SHP77 (cell line): ENCODE results near the gene TTC28.
"Not testable (repeated sequence)": the region's sequence is repeated elsewhere in the genome, so short reads cannot be mapped to it uniquely, and the experiment has no call there.

Source experiments
- DNase-seq, 2 experiments: peaks; one replicate each; lab custom pipeline; 2025; lab: John Stamatoyannopoulos, UW

Gene TTC28

DNA sequence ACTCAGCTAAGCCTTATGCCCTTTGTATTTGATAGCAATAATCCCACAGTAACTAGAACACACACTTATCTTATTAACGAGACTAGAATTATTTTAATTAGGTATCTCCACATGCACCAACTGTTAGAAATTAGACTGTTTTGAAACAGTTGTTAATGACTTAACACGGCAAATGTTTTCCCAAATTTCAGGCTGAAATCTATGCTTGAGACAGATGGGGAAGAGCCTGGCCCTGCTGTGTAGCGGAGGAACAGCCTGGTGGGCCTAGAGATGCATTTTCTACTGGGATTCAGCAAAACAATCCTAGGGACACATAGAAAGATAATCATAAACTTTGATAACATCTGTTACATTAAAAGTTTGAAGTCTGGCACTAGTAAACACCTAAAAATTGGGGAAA is 273.4 kb downstream of the TTC28 start:
- DNase-seq, result no peak

DNA sequence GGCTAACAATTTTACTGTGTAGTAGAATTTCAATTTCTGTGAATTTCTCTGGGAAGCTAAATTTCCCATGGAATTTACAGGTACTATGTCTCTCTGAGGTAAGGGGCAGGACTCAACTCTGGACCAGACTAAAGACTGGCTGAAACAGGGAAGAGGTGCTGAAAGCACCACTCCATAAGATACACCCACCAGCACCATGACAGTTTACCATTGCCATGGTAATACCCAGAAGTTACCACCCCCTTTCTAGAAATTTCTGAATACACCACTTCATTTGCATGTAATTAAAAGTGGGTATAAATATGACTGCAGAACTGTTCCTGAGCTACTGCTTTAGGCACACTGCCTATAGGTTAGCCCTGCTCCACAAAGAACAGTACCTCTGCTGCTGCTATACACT is 274.1 kb downstream of the TTC28 start:
- DNase-seq, result no peak

DNA sequence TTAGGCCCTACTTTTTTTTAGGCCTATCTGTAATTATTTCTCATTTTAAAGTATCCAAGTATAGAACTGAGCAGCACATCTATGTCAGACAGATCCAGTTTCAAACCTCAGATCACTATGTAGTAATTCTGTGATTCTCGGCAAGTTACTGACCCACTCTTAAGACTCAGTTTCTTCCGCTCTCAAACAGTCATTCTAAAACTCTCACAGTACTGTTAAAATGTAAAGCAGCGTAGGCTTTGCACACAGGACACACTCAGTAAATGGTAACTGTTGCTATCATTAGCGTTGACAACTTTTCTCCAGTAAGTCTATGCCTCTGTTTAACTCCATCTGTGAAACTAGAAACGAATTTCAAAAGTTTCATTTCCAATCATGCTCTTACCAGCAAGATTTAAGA is 277.1 kb downstream of the TTC28 start:
- DNase-seq, result no peak

DNA sequence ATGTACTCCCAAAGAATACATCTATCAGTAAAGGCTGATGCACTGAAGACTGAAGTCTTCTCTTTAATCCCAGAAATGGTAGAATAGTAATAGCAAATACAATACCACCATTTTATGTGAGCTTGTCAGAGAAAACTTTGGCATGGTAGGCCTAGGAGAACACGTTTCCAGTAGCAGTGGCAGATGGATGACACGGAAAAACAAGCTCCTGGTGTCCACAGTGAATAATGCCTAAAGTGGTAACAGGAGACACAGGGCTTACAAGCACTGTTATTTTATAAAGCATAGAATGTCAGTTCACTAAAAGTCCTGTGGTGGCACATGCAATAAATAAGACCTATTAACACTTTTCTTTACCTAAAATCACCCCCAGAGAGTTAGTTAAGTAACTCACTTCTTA is 277.6 kb downstream of the TTC28 start:
- DNase-seq, result no peak

DNA sequence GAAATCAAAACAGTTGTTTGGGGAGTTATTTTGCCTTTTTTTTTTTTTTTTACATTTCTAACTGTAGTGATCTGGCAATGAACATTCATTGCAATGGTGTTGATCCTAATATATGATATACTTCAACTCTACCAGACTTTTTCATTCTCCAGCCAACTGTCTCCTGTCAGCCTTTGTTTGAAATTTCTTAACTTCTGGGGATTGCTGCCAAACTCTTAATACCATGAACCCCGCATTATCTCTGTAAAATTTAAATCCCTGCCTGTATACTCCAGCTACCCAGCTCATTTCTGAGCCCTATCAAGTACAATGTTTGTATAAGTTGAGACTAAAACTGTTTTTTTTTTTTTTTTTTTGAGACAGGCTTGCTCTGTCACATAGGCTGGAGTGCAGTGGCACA is 280.7 kb downstream of the TTC28 start:
- no peak for DNase-seq

DNA sequence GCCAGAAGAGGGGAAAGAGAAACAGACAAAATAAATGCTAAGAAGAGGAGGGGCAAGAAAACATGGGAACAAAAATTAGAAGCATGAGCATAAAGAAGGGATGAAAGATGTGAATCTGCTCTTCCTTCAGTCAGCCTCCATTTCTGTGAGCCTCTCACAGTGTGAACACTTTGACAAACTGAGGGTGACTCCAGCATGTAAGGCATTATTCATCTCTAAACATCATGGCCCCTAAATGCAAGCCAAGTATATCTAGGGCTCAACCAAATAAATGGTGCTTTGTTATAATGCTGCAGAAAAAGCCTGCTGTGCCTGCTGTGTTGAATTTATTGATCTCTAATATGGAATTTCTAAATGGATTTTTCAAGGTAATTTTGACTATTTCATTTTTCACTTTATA is 281.3 kb downstream of the TTC28 start:
- no peak for DNase-seq

DNA sequence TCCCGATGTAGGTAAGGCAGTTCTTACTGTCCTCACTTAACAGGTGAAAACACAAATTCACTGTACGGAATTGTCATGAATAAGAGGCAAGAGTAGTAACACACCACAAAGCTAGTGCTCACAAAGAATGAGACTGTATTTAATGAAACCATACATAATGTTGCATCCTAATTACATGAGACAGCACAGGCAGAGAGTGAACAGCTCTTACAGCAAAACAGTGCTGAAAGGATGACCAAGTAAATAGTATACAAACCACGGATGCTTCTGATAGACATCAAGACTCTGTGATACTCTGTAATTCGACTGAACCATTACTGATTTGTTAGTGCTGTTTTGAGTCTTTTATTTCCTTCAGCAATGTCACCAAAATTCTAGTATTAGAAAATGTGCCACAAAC is 282.3 kb downstream of the TTC28 start:
- no peak for DNase-seq

DNA sequence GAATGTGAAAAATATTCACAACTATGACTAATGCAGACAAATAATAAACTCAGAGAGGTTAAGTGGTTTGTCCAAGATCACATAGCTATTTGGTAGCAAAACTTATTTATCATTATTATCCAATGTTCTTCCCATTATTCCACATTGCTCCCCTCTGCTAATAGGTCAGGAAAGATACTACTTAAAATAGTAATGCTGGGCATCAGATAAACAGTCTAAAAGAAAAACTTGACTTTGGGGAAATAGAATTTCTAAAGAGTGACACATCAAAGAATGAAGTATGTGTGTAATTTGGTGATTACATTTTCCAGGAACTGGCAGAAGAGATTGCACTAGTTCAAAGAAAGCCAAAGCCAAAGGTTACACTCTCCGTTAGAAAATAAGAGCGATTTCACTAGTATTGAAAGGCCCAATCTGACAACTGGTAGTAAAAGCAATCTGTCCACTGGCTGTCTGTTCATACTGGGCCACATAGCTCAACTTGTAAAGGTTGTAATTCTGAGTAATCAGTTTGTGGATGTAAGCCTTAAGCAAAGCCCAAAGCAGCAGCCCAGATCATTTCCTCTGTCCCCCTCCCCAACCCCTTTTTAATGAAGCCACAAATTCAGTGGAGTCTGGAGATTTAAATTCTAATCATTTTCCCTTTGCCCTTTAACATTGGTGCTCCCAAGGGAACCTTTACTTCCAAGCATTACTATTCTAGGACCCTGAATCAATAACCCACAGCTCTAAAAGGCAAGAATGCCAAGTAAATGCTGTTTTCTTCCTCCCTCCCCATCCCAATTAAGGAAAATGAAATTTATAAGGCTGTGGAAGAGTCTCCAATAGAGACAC is 283.5 kb downstream of the TTC28 start:
- DNase-seq, result no peak

DNA sequence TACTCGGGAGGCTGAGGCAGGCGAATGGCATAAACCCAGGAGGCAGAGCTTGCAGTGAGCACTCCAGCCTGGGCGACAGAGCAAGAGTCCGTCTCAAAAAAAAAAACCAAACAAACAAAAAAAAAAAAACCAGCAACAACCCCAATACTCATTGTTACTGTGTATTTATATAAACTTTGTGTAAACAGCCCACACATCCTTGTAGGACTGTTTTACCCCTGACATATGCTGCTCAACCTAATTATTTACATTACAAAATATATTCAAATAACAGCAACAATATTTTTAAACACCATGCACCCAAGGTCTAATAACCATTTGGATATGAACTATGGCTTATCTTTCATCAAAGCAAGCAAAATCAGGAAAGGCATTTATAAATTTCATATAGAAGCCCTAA is 284.1 kb downstream of the TTC28 start:
- DNase-seq, result no peak

DNA sequence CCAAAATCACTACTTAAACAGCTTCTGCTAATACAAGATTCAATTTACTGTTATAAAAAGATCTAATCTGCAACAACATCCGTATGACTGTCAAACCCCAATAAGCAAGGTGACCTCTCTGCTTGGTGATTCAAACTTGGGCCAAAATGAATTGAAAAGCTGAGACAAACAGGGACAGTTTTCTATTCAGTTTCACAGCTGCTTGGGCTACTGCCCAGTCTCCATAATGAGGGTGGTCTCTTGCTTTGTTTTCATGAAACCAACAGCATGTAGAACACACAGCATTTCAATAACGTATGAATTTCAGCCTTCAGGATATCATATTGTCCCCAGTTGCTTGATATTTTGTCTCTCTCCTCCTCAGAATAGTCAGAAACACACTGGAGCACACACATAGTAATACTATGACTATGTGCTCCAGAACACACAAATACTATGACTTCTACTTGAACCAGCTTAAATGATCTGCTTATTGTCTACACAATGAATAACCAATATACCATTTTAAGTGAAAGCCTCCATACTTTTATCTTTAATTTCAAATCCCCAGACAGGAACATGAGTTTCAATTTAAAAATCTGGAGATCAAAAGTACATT is 285.0 kb downstream of the TTC28 start:
- no peak for DNase-seq

DNA sequence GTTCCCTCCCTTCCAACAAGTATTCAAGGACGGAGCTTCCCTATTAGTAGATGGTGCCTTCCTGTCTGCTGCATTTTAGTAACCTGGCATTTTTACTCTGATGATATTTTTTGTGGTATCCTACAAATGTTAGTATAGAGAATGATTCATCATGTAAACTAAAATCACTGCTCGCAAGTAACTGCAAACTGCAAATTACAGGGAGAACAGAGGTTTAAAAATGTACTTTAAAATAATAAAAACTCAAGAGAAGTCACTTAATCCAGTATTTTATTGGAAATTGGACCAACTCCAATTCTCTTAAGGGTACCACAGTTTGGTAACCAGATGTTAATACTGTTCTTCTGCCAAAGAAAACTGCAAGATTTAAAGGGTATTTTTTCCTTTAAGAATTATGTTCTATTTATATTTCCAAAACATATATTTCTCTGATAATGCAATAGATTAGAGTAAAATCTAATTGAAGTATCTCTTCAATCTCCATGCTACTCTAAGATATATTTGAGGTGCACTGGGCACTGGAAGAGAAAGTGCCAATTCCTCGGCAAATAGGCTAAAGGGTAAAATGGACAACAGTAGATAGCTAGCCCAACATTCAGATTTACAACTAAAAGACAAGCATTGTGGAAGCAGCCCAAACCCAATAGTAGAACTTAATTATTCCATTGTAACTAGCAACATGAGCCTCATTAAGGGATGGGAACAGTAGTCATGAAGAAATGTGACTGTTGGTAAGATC is 298.0 kb downstream of the TTC28 start:
- DNase-seq, result no peak

DNA sequence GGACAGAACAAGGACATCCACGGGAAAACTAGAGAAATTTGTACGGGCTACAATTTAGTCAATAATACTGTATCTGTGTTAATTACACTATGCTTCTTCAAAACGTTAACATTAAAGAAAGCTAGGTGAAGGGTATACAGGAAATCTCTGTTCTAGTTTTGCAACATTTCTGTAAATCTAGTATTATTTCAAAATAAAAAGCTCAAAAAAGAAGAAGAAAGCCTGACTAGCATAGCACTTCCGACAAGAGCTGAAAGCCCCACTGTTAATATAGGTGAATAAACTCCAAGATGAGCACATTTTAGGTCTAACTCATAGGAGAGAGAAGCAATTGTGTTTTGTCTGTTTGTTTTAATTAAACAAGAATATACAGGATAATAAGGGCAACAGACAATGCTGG is 299.7 kb downstream of the TTC28 start:
- no peak for DNase-seq

DNA sequence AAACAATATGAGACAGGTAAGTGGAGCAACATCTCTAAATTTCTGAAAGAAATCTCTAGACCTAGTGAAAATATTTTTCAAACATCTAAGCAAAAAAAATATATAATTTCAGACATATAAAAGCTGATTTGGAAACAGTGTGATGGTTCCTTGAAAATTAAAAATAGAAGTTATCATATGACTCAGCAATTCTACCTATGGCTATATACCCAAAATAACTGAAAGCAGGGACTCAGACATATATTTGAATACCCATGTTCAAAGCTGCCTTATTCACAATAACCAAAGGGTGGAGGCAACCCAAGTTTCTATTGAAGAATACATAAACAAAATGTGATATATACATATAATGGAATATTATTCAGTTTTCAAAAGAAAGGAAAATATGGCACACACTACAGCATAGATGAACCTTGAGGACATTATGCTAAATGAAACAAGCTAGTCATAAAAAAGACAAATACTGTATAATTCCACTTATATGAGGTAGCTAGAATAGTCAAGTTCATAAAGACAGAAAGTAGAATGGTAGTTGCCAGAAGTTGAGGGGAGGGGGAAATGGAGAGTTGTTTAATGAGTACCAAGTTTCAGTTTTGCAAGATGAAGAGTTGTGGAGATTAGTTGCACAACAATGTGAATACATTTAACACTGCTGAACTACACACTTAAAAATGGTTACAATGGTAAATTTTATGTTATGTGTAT is 300.4 kb downstream of the TTC28 start:
- no peak for DNase-seq

DNA sequence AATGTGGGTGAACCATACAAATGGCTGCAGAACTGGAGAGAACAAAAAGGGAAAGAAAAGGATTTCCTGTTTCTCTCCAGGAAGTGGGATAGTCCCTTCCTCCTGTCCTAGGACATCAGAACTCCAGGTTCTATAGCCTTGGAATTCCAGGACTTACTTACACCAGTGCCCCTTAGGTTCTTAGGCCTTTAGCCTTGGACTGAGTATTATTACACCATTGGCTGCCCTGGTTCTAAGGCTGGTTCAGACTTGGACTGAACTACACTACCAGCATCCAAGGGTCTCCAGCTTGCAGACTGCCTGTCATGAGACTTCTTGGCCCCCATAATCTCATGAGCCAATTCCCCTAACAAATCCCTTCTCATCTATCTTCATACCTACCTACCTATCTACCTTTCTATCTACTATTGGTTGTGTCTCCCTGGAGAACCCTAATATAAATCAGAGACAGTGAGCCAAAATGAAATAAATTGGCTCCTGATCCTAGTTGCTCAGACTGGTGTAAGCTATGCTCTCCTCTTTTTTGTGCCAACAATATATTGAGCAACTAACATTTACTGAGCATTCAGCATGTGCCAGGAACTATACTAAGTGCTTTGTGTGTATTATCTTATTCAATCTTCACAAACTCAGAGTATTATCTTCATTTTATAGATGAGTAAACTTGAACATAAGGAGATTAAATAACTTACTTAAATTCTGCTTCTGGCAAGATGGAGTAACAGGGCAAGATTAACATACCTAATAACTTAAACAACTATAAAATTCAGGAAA is 303.7 kb downstream of the TTC28 start:
- no peak for DNase-seq

DNA sequence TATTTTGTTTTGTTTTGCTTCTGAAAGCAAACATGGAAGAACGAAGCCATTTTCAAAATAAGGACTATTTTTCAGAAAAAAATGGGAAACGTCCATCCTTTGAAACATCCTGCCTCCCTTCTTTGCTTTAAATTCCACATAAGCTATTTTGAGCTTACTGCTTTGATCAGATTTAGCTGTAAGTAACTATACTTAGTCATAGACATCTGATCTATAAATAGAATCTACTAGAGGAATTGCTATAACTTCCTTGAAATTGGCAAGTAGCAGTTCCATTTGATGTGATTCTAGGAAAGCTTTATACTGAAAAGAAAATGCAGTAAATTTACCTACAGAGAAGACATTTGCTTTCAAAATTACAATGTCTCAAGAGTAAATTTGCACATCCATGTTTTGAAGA is 305.8 kb downstream of the TTC28 start:
- DNase-seq, result no peak

DNA sequence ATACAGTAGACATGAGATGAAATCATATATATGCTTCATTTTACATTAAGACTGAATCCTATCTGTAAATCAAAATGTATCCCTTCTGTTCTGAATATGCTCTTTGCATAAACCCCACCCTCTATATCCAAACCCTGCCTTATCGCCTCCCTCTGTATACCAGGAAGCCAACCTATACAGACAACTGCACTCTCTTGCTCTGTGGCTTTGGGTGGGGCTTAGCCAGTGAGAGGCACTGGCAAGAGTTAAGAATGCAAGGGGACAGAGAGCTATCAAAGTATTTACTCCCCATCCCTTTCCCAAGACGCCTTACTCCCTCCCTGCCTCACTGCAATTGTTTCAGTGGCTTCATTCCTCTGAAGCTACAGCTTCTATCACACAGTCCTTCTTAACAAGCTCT is 309.8 kb downstream of the TTC28 start:
- DNase-seq, result no peak

DNA sequence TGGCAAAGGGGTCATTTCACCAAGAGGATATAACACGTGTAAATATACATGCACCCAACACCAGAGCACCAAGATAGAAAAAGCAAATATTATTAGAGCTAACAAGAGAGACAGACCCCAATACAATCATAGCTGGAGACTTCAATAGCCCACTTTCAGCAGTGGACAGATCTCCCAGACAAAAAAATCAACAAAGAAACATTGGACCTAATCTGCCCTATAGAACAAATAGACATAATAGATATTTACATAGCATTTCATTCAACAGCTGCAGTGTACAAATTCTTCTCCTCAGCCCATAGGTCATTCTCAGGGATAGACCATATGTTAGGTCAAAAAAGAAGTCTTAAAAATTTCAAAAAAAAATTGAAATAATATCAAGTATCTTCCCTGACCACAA is 312.8 kb downstream of the TTC28 start:
- no peak for DNase-seq

DNA sequence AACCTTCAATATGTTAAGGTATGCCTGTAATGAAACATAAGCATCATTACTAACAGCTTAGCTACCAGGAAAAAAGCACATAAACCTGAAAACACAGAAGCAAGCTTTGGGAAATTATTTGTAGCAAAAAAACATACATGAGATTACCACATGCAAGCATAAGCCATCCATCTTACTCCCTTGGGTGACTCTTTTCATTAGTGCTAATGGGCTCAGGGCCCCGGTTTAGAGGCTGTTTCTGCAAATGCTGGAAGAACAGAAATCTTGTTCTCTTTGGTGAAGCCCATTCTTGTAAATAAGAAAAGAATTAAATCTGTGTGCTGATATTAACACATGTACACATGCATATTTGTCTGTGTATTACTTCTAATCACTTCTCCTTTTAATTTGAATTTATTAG is 314.3 kb downstream of the TTC28 start:
- DNase-seq, result no peak

DNA sequence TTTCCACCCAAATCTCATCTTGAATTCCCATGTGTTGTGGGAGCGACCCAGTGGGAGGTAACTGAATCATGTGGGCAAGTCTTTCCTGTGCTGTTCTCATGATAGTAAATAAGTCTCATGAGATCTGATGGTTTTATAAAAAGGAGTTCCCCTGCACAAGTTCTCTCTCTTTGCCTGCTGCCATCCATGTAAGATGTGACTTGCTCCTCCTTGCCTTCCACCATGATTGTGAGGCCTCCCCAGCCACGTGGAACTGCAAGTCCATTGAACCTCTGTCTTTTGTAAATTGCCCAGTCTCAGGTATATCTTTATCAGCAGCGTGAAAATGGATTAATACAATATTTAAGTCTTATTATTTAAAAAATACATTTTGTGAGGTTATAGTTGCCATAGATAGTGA is 315.5 kb downstream of the TTC28 start:
- DNase-seq, result not testable (repeated sequence)

DNA sequence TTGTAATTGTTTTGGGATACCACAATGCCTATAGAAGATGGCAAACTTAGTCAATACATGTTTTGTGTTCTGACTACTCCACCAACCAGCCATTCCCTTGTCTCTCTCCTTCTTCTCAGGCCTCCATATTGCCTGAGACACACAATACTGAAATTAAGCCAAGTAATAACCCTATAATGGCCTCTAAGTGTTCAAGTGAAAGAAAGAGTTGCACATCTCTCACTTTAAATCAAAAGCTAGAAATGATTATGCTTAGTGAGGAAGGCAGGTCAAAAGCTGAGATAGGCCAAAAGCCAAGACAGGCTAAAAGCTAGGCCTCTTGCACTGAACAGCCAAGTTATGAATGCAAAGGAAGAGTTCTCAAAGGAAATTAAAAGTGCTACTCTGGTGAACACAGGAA is 318.7 kb downstream of the TTC28 start:
- DNase-seq, result no peak

DNA sequence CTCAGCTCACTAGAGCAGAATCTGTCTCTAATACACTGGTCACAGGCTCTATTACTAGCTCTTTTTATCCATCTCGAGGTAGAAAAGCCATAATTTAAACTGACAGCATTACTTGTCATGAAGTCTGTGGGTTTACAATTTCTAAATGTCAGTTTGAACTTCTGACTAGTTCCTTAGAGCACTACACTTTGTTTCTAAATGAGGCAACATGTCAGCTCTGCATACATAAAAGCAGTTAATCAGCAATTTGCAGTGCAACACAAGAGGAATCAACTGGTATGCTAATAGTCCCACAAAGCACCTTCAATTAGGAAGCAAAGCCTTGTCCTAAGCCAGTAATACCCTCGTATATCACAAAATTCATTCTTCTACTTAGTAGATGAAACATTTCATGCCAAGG is 321.3 kb downstream of the TTC28 start:
- no peak for DNase-seq

DNA sequence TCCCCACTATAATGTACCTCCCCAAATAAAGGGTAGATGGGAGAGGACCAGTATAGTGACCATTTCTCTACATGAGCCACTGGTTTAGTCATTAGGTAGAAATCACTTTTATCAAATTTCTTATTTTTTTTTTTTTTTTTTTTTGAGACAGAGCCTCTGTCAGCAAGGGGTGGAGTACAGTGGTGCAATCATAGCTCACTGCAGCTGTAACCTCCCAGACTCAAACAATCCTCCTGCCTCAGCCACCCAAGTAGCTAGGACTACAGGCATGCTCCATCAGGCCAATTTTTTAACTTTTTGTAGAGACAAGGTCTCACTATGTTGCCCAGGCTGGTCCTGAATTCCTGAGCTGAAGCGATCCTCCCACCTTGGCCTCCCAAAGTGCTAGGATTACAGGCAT is 322.4 kb downstream of the TTC28 start:
- no peak for DNase-seq
